Suprapubic skin (tissue), 4 donors: ENCODE data around the gene BAIAP2. TPM values are rescaled to one million over a fixed set of nuclear protein-coding genes. Genes with fewer than 3 reads are reported as not detected.
A peak's percentile ranks its signal among the peaks of the same experiment; 100 is the strongest.

Source experiments
- DNase-seq, 2 donors: peaks; one replicate each; pipeline ENCODE4 v3.0.0-alpha.2; 2019; ENCODE audit warnings: low spot score in 2 of 2
- H3K27ac ChIP-seq: fragments of 200-600 bp; sonication (generic); one replicate; pipeline ENCODE4 v1.5.1; 2019
- H3K27me3 ChIP-seq: fragments of 200-600 bp; sonication (generic); one replicate; pipeline ENCODE4 v1.5.1; 2019
- H3K36me3 ChIP-seq: fragments of 200-600 bp; sonication (generic); one replicate; pipeline ENCODE4 v1.5.1; 2019
- H3K4me1 ChIP-seq: fragments of 200-600 bp; sonication (generic); one replicate; pipeline ENCODE4 v1.5.1; 2019
- H3K4me3 ChIP-seq: fragments of 200-600 bp; sonication (generic); one replicate; pipeline ENCODE4 v1.5.1; 2019; ENCODE audit warnings: mild to moderate bottlenecking
- H3K9me3 ChIP-seq: fragments of 200-600 bp; sonication (generic); one replicate; pipeline ENCODE4 v1.5.1; 2019
- CTCF ChIP-seq, 2 donors: fragments of 200-600 bp in 1 of 2; fragments of 450-650 bp in 1 of 2; sonication (generic) in 1 of 2; IDR thresholded peaks; one replicate each; pipeline ENCODE4 v1.5.1; 2016 to 2019; ENCODE audit warnings: antibody characterized with exemption in 2 of 2, mild to moderate bottlenecking in 1 of 2, moderate library complexity in 1 of 2
- EP300 ChIP-seq: sonication (generic); formaldehyde crosslinking; IDR thresholded peaks from one replicate; pipeline ENCODE4 v1.6.1; 2017; ENCODE audit warnings: antibody characterized with exemption
- POLR2A ChIP-seq, 2 donors: fragments of 450-650 bp; IDR thresholded peaks; one replicate each; pipeline ENCODE4 v1.6.1; 2017; ENCODE audit warnings: antibody characterized with exemption in 2 of 2, mild to moderate bottlenecking in 2 of 2, moderate library complexity in 2 of 2
- POLR2AphosphoS5 ChIP-seq, 3 donors: sonication (generic); formaldehyde crosslinking; IDR thresholded peaks; one replicate each; pipeline ENCODE4 v1.6.1; 2017; ENCODE audit warnings: antibody characterized with exemption in 3 of 3
- WGBS: methylation state at CpG from one replicate; pipeline ENCODE4 v1.1.5; 2018; 5-methylcytosine and 5-hydroxymethylcytosine counted together
- total RNA-seq, 4 donors: library from RNA; depleted of rRNA; stranded (reverse); fragments of >200 nt; gene quantifications; one replicate each; pipeline ENCODE4 v1.1.0, GENCODE V29; 2016

The BAIAP2 gene
- total RNA-seq, 4 donors from 2014 or later = 214 to 283 (median 260) TPM

DNA sequence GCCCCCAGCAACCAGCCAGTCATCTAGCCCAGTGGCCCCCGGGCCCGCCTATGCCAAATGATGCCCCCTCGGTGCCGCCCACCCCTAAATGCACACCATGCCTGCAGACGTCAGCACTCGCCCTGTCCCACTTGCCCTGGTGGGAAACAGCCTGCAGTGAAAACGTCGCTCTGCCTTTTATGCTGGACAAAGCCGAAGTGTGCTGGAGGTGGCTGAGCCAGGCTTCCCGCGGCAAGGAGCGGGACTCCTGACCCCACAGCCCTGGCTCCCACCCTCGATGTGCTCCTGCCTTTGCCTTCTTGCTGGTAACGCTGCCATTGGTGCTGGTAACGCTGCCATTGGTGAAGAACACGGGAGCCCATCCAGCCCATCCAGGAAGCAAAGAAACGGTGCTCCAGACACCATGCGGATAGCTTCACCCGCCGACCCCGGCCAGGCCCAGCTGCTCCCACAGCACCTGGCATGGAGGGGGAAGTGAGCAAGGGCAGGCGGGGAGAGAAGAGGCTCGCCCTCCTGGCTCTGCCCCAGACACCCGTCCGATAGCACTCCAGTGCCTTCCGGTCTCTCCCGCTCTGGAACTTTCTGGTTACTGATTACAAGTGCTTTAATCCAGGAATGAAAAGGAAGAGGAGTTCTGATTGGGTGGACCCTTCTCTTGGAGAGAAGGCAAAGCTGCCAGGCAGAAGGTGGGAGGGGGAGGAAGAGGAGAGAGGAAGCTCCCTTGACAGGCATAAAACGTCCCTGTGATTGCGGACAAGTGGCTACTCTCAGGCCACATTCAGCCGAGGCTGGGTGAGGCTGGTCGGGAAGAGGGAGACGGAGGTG lies 4.0 kb upstream of the BAIAP2 start:
- 76% methylated on average over 20 of the region's 32 CpGs for WGBS
- Histone ChIP-seq H3K4me3 (no peak overlapping the region), H3K9me3 (no peaks in the 10 kb centered on the region), H3K27ac (no peak overlapping the region), H3K4me1 (peaks cover 42% of the 10 kb centered on the region), H3K27me3 (peaks cover 14% of the 10 kb centered on the region), H3K36me3 (no peaks in the 10 kb centered on the region)
- TF ChIP-seq CTCF (IDR thresholded peaks at IDR 0.05) = no peak
- peak in 1 of 2 donors; percentile 64 for DNase-seq

DNA sequence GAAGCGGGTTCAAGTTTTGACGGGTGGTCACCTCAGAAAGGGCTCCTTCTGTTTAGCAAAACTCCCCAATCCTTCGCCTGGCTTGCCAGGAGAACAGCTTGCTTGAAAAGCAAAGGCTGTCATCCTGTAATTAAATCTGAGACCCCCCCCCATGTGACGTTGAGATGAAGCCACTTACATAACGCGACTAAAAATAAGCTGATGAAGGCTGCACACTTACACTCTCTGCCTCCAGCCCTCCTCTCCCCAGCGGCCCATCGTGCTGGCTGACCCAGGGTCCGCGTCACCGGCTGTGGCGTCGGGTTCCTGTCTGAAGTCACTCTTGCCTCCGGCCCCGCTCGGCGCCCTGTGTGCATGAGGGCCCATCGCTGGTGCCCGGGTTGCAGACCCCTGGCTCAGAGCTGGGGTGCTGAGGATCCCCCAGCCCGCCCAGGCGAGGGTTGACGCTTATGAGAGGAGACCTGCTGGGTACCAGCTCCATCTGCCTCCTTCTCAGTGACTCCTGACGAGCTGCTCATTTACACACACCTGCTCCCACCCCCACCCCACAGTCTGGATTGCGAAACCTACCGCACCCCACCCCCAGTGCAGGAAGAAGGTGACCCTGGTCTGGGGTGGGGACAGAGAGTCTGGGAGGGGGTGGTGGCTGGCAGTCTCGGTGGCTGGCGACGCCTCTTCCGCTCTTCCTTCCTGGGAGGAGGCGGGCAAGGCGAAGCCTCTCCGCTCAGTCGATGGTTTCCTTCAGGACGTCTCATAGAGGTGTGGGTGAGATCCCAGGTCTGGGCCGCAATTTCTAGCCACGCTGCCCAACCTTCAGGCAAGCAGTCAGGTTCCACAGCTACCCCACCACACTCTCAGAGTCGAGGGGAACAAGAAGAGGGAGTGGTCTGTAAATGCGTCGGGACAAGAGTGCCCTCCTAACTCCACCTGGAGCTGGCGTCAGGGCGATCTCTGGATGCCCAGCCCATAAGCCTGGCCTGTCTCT lies 3.1 kb upstream of the BAIAP2 start:
- Histone ChIP-seq H3K4me3 (no peak overlapping the region), H3K9me3 (no peaks in the 10 kb centered on the region), H3K4me1 (peaks cover 42% of the 10 kb centered on the region), H3K27ac (no peak overlapping the region), H3K36me3 (no peaks in the 10 kb centered on the region), H3K27me3 (peaks cover 11% of the 10 kb centered on the region)
- WGBS = 92% methylated on average over 40 of the region's 41 CpGs
- no peak for TF ChIP-seq POLR2AphosphoS5 (IDR thresholded peaks at IDR 0.05)
- TF ChIP-seq CTCF (IDR thresholded peaks at IDR 0.05) = no peak
- TF ChIP-seq POLR2A (IDR thresholded peaks at IDR 0.05) = no peak
- no peak for TF ChIP-seq EP300
- peak in 1 of 2 donors; percentile 58 for DNase-seq

GRCh38 chr17:81032641-81033480 lies 2.1 kb upstream of the BAIAP2 start:
- peaks cover 42% of the 10 kb centered on the region for H3K4me1 ChIP-seq
- H3K27me3 ChIP-seq = peaks cover 5% of the 10 kb centered on the region
- no peak overlapping the region for H3K4me3 ChIP-seq
- no peaks in the 10 kb centered on the region for H3K36me3 ChIP-seq
- no peak for TF ChIP-seq EP300
- no peak for TF ChIP-seq POLR2A (IDR thresholded peaks at IDR 0.05)
- TF ChIP-seq CTCF (IDR thresholded peaks at IDR 0.05) = no peak
- no peak for TF ChIP-seq POLR2AphosphoS5 (IDR thresholded peaks at IDR 0.05)
- 91% methylated on average over 24 of the region's 34 CpGs for WGBS
- H3K9me3 ChIP-seq = no peaks in the 10 kb centered on the region
- peak in 1 of 2 donors; percentile 66 for DNase-seq
- no peak overlapping the region for H3K27ac ChIP-seq

DNA sequence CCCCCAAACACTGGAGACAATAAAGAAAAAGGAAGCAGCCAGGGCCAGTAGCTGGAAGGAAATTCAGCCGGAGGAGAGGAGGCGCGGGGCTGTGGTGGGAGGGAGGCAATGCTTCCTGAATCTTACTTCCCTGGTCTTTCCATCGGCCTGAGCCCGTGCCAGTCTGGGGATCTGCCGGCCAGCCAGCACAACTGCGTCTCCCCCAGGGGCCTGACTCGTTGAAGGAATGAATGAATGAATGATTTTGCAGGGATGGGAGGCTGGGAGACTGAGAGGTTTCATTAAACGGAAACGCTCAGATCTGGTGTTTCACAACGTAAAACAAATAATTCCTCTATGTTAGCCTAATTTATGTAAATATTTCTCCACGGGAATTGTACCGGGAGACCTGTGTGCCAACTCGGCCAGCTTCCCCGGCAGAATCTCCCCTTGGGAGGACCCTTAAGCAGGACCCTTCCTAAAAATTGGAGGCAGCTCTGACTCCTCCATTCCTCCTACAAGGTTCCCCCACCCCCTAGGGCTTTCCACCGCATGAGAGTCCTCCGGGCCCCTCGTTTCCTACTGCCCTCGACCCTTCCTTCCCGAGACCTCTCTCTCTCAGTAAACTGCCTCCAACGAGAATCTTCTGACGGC lies 1.3 kb upstream of the BAIAP2 start:
- Histone ChIP-seq H3K36me3 (no peaks in the 10 kb centered on the region), H3K9me3 (no peaks in the 10 kb centered on the region), H3K27ac (no peak overlapping the region), H3K4me3 (peak overlapping the region; percentile 78), H3K27me3 (no peaks in the 10 kb centered on the region), H3K4me1 (peaks cover 48% of the 10 kb centered on the region)
- TF ChIP-seq POLR2A (IDR thresholded peaks at IDR 0.05) (no peak), EP300 (no peak), POLR2AphosphoS5 (IDR thresholded peaks at IDR 0.05) (no peak), CTCF (IDR thresholded peaks at IDR 0.05) (no peak)
- DNase-seq = peak in 1 of 2 donors; percentile 66
- WGBS = 35% methylated on average over 22 of the region's 22 CpGs
